Osteoblast (primary cell): Measurements from ENCODE around the gene CNTRL. TPM values are rescaled to one million over a fixed set of nuclear protein-coding genes. Genes with fewer than 3 reads are reported as not detected.

Experiments
- DNase-seq: peaks from one replicate; pipeline ENCODE4 v3.0.0; 2011; ENCODE audit warnings: low spot score, mixed read lengths; ENCODE audit not compliant: insufficient read length; ENCODE audit errors: missing footprints
- H2AFZ ChIP-seq: 2 replicates; pipeline ENCODE4 v1.6.0; 2011; ENCODE audit warnings: mild to moderate bottlenecking, low read length
- H3K27ac ChIP-seq: 2 replicates; pipeline ENCODE4 v1.5.1; 2011; ENCODE audit warnings: mild to moderate bottlenecking, low read depth, low read length, moderate library complexity
- H3K27me3 ChIP-seq: 2 replicates; pipeline ENCODE4 v1.6.0; 2012; ENCODE audit warnings: mild to moderate bottlenecking, control low read depth, inconsistent platforms, low read length, moderate library complexity; ENCODE audit not compliant: insufficient read depth
- H3K36me3 ChIP-seq: 2 replicates; pipeline ENCODE4 v1.5.1; 2011; ENCODE audit warnings: mild to moderate bottlenecking, low read length, control low read depth, moderate library complexity; ENCODE audit not compliant: insufficient read depth
- H3K4me1 ChIP-seq: 2 replicates; pipeline ENCODE4 v1.5.1; 2011; ENCODE audit warnings: mild to moderate bottlenecking, low read length, control low read depth, moderate library complexity; ENCODE audit not compliant: insufficient read depth
- H3K4me2 ChIP-seq: 2 replicates; pipeline ENCODE4 v1.6.0; 2011; ENCODE audit warnings: mild to moderate bottlenecking, low read length; ENCODE audit not compliant: insufficient read depth
- H3K4me3 ChIP-seq: fragments of 200-600 bp; sonication (generic); 3 replicates; pipeline ENCODE4 v1.5.1; 2012; ENCODE audit warnings: mild to moderate bottlenecking, low read length, inconsistent platforms; ENCODE audit not compliant: insufficient read depth
- H3K79me2 ChIP-seq: 2 replicates; pipeline ENCODE4 v1.6.0; 2012; ENCODE audit warnings: mild to moderate bottlenecking, low read length, control low read depth, inconsistent platforms; ENCODE audit not compliant: insufficient read depth
- H3K9me3 ChIP-seq: 2 replicates; pipeline ENCODE4 v1.5.1; 2011; ENCODE audit warnings: low read depth, low read length, control low read depth
- H4K20me1 ChIP-seq: 2 replicates; pipeline ENCODE4 v1.6.0; 2012; ENCODE audit warnings: mild to moderate bottlenecking, low read length, control low read depth; ENCODE audit not compliant: insufficient read depth
- total RNA-seq: library from RNA; depleted of rRNA; stranded (reverse); fragments of >200 nt; gene quantifications from 2 replicates; pipeline ENCODE4 v1.2.3, GENCODE V29; 2012
- TF ChIP-seq, protein P1 (sequence below): IDR thresholded peaks from 2 replicates; pipeline ENCODE4 v1.5.1; 2011; ENCODE audit warnings: mild to moderate bottlenecking, low read depth, low read length, moderate library complexity; ENCODE audit errors: extremely low read depth

CNTRL gene
- total RNA-seq, 1 donor, result 8.7 TPM

DNA sequence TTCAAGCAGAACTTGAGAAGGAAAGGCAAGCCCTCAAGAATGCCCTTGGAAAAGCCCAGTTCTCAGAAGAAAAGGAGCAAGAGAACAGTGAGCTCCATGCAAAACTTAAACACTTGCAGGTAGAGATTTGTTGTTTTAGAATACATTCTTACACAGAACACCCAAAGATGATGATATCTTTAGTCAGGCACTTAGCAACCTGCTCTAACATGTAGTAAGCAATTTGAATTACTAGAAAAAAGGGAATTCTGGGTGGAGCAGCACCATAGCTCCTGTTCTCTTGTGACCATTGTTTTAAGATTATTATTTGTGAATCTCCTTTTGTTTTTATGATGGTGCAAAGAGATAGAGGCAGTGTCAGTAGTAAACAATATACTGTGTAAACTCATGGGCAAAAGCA, 63.8 kb downstream of the CNTRL start:
- Histone ChIP-seq H3K4me3 (no peak overlapping the region), H3K27ac (no peak overlapping the region), H3K9me3 (no peaks in the 10 kb centered on the region), H3K4me2 (no peak overlapping the region), H3K36me3 (peaks cover 27% of the 10 kb centered on the region), H2AFZ (no peak overlapping the region), H3K4me1 (no peaks in the 10 kb centered on the region), H3K79me2 (no peaks in the 10 kb centered on the region), H3K27me3 (no peaks in the 10 kb centered on the region), H4K20me1 (no peaks in the 10 kb centered on the region)
- DNase-seq, result no peak
- TF ChIP-seq, protein P1, sequence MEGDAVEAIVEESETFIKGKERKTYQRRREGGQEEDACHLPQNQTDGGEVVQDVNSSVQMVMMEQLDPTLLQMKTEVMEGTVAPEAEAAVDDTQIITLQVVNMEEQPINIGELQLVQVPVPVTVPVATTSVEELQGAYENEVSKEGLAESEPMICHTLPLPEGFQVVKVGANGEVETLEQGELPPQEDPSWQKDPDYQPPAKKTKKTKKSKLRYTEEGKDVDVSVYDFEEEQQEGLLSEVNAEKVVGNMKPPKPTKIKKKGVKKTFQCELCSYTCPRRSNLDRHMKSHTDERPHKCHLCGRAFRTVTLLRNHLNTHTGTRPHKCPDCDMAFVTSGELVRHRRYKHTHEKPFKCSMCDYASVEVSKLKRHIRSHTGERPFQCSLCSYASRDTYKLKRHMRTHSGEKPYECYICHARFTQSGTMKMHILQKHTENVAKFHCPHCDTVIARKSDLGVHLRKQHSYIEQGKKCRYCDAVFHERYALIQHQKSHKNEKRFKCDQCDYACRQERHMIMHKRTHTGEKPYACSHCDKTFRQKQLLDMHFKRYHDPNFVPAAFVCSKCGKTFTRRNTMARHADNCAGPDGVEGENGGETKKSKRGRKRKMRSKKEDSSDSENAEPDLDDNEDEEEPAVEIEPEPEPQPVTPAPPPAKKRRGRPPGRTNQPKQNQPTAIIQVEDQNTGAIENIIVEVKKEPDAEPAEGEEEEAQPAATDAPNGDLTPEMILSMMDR, result no peak

DNA sequence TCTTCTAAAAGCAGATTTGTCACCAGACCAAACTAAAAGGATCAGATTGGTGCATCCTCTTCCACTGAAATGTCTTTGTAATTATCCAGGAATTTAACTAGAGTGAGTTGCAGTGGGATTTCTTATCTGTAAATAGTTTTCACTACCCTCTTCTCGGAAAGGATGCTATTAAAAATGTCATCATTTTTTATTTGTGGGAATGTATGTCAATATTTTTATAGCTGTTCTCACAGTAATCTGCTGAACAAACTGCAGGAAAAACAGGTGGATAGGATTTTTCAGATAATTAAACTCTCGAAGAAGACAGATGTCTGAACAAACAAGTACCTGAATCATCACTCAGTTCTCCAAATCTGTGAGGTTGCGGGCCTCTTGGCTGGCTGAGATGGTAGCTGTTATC, 64.2 kb downstream of the CNTRL start:
- H3K36me3 ChIP-seq, result peaks cover 31% of the 10 kb centered on the region
- no peaks in the 10 kb centered on the region for H3K9me3 ChIP-seq
- no peak overlapping the region for H3K27ac ChIP-seq
- TF ChIP-seq, protein P1, result no peak
- H3K4me2 ChIP-seq, result no peak overlapping the region
- H3K4me3 ChIP-seq, result no peak overlapping the region
- no peaks in the 10 kb centered on the region for H3K4me1 ChIP-seq
- no peaks in the 10 kb centered on the region for H3K27me3 ChIP-seq
- no peak for DNase-seq
- no peaks in the 10 kb centered on the region for H3K79me2 ChIP-seq
- no peak overlapping the region for H2AFZ ChIP-seq
- H4K20me1 ChIP-seq, result no peaks in the 10 kb centered on the region

DNA sequence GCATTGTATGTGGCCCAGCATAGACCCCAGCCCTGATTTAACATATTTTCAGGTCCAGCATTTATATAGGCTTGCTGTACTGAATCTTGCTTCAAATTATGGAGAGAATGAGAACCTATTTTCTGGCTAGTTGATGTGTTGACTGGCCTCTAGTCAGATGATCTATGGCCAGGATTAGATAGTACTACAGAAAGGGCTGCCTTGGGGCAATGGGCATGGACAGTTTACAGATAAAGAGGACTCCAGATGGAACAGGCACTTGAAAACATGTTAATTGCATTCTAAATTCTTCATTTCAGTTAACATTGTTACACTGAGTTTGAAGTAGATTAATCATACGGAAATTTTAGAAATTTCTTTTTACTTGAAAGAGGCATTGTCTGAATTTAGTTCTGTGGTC, 65.4 kb downstream of the CNTRL start:
- no peaks in the 10 kb centered on the region for H3K4me1 ChIP-seq
- peaks cover 37% of the 10 kb centered on the region for H3K36me3 ChIP-seq
- no peak overlapping the region for H3K4me2 ChIP-seq
- DNase-seq, result no peak
- no peak overlapping the region for H3K4me3 ChIP-seq
- no peaks in the 10 kb centered on the region for H3K9me3 ChIP-seq
- H2AFZ ChIP-seq, result no peak overlapping the region
- TF ChIP-seq, protein P1, result no peak
- H3K27me3 ChIP-seq, result no peaks in the 10 kb centered on the region
- H4K20me1 ChIP-seq, result no peaks in the 10 kb centered on the region
- no peak overlapping the region for H3K27ac ChIP-seq
- H3K79me2 ChIP-seq, result no peaks in the 10 kb centered on the region

DNA sequence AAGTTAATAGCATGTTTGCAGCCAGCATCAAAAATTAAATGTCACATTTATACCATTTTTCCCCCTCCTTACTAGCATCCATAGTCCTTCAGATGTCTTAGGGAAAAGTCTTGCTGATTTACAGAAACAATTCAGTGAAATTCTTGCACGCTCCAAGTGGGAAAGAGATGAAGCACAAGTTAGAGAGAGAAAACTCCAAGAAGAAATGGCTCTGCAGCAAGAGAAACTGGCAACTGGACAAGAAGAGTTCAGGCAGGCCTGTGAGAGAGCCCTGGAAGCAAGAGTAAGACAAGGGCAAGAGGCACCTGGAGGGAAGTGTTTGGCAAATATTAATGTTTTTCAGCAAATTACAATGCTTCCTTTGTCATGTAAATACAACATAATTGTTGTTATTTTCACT, 66.6 kb downstream of the CNTRL start:
- Histone ChIP-seq H3K4me1 (no peaks in the 10 kb centered on the region), H3K27ac (no peak overlapping the region), H3K9me3 (no peaks in the 10 kb centered on the region), H3K36me3 (peaks cover 35% of the 10 kb centered on the region), H3K27me3 (no peaks in the 10 kb centered on the region), H3K79me2 (no peaks in the 10 kb centered on the region), H3K4me2 (no peak overlapping the region), H4K20me1 (no peaks in the 10 kb centered on the region), H2AFZ (no peak overlapping the region), H3K4me3 (no peak overlapping the region)
- DNase-seq, result no peak
- TF ChIP-seq, protein P1, result no peak
